Central memory CD8-positive, alpha-beta T cell (primary cell): ENCODE results near the gene PIH1D2.

Experiments used
- ATAC-seq: fragments of 150-1000 bp; cut with Tn5 transposase; replicated peaks from 2 replicates; pipeline ENCODE4 v1.10.0; 2022; ENCODE audit warnings: mild to moderate bottlenecking, moderate FRiP score, moderate number of reproducible peaks; ENCODE audit not compliant: poor library complexity, severe bottlenecking; ENCODE audit errors: extremely low read depth
- DNase-seq, 2 donors: peaks; one replicate each; pipeline ENCODE4 v3.0.0; 2021; ENCODE audit warnings: low spot score in 2 of 2
- H3K27ac Mint-ChIP-seq: one replicate; pipeline ENCODE4 v1.8.0; 2022; ENCODE audit warnings: low read depth, mild to moderate bottlenecking, moderate library complexity, mixed read lengths
- H3K27me3 Mint-ChIP-seq: one replicate; pipeline ENCODE4 v1.8.0; 2022; ENCODE audit warnings: mixed read lengths
- H3K36me3 Mint-ChIP-seq: one replicate; pipeline ENCODE4 v1.8.0; 2022; ENCODE audit warnings: mild to moderate bottlenecking, moderate library complexity, mixed read lengths; ENCODE audit not compliant: insufficient read depth
- H3K4me1 Mint-ChIP-seq: one replicate; pipeline ENCODE4 v1.8.0; 2022; ENCODE audit warnings: mixed read lengths
- H3K4me3 Mint-ChIP-seq: one replicate; pipeline ENCODE4 v1.8.0; 2022; ENCODE audit warnings: mild to moderate bottlenecking, moderate library complexity, mixed read lengths
- H3K9me3 Mint-ChIP-seq: one replicate; pipeline ENCODE4 v1.8.0; 2022; ENCODE audit warnings: mixed read lengths

PIH1D2 gene

GRCh38 chr11:112019066-112019465 is 54.8 kb downstream of the PIH1D2 start:
- Mint-ChIP-seq H3K36me3 (no peaks in the 10 kb centered on the region), H3K4me3 (no peak overlapping the region), H3K27ac (no peak overlapping the region), H3K9me3 (no peaks in the 10 kb centered on the region), H3K4me1 (peaks cover 9% of the 10 kb centered on the region), H3K27me3 (no peaks in the 10 kb centered on the region)
- no peak for ATAC-seq
- DNase-seq: no peak
